Kidney (tissue), 14 donors: Measurements from ENCODE around the gene RGS12. TPM values are rescaled to one million over a fixed set of nuclear protein-coding genes. Genes with fewer than 3 reads are reported as not detected.

Experiments
- DNase-seq, 5 donors: peaks; one replicate each; pipeline ENCODE4 v3.0.0-alpha.2; 2013 to 2020
- FAIRE-seq: peaks from 2 replicates; lab custom pipeline; 2012; peaks lifted over from hg19 to GRCh38; lab: Jason Lieb, UNC
- H3K27ac ChIP-seq, 2 donors: one replicate each; pipeline ENCODE4 v1.7.0; 2013; ENCODE audit warnings: low read depth in 2 of 2, low read length in 2 of 2, inconsistent platforms in 1 of 2
- H3K27me3 ChIP-seq: one replicate; pipeline ENCODE4 v1.7.1; 2013; ENCODE audit warnings: low read length, inconsistent platforms; ENCODE audit not compliant: control insufficient read depth, insufficient read depth
- H3K36me3 ChIP-seq, 3 donors: one replicate each; pipeline versions ENCODE4 v1.7.0 to v1.7.1; 2013; ENCODE audit warnings: low read length in 3 of 3, control low read depth in 1 of 3, inconsistent platforms in 1 of 3; ENCODE audit not compliant: insufficient read depth in 3 of 3, control insufficient read depth in 2 of 3
- H3K4me1 ChIP-seq, 3 donors: one replicate each; pipeline versions ENCODE4 v1.7.0 to v1.7.1; 2013; ENCODE audit warnings: low read length in 3 of 3, inconsistent platforms in 1 of 3, low read depth in 1 of 3; ENCODE audit not compliant: control insufficient read depth in 2 of 3, insufficient read depth in 2 of 3
- H3K4me3 ChIP-seq, 3 donors: one replicate each; pipeline versions ENCODE4 v1.7.0 to v1.8.1; 2013; ENCODE audit warnings: low read length in 3 of 3, control low read depth in 1 of 3, inconsistent platforms in 1 of 3
- H3K9ac ChIP-seq, 3 donors: one replicate each; pipeline versions ENCODE4 v1.7.0 to v1.7.1; 2013; ENCODE audit warnings: low read length in 3 of 3, control low read depth in 1 of 3, inconsistent platforms in 1 of 3
- H3K9me3 ChIP-seq, 3 donors: one replicate each; pipeline versions ENCODE4 v1.7.0 to v1.7.1; 2013; ENCODE audit warnings: low read length in 3 of 3, control low read depth in 1 of 3, inconsistent platforms in 1 of 3; ENCODE audit not compliant: control insufficient read depth in 2 of 3, insufficient read depth in 1 of 3
- intact Hi-C: fragments of 100-400 bp; cut with DNase I; formaldehyde crosslinking; loops from one replicate; pipeline ENCODE4 v1.11.1; 2022
- polyA plus RNA-seq: library from polyadenylated mRNA; stranded (reverse); fragments of 350-450 nt; fragmentation: Illumina TruSeq; extraction: RNeasy Lipid Tissue Mini Kit (QIAGEN cat#74804); gene quantifications from one replicate; pipeline ENCODE4 v1.2.3, GENCODE V29; 2014; ENCODE audit warnings: low read depth, low replicate concordance; ENCODE audit not compliant: insufficient read depth
- total RNA-seq: library from RNA; stranded (reverse); fragmentation: NEBNext Ultra II Directional; extraction: Animal tissue kit (Norgen Biotek cat#: 25700); gene quantifications from one replicate; pipeline ENCODE4 v1.2.1, GENCODE V29; 2021
- TF ChIP-seq, protein P1 (sequence below): IDR thresholded peaks from 3 replicates; pipeline ENCODE4 v1.5.1; 2012; ENCODE audit warnings: mild to moderate bottlenecking, moderate library complexity, borderline replicate concordance; ENCODE audit not compliant: insufficient read depth; ENCODE audit errors: extremely low read depth
- donor health status: control.
- donor health status: control.
- donor health status: control.
- donor health status: control.
- donor health status: control.
- donor health status: DM: yes; HTN: yes; CAD: no.
- donor health status: Normal renal cell carcinoma (clear cell type).

Gene RGS12
- total and polyA plus RNA-seq, 2 donors from 2014 or later: 18.0 to 35.5 TPM

- Histone ChIP-seq H3K9me3 (no peaks in the 10 kb centered on the region), H3K36me3 (peaks cover 0 to 5% (median 3%) of the 10 kb centered on the region in 3 donors), H3K9ac (no peak overlapping the region), H3K4me3 (no peak overlapping the region), H3K27ac (no peak overlapping the region), H3K27me3 (no peaks in the 10 kb centered on the region), H3K4me1 (no peaks in the 10 kb centered on the region)
- DNase-seq (no peak), FAIRE-seq (no peak)
- TF ChIP-seq, protein P1, sequence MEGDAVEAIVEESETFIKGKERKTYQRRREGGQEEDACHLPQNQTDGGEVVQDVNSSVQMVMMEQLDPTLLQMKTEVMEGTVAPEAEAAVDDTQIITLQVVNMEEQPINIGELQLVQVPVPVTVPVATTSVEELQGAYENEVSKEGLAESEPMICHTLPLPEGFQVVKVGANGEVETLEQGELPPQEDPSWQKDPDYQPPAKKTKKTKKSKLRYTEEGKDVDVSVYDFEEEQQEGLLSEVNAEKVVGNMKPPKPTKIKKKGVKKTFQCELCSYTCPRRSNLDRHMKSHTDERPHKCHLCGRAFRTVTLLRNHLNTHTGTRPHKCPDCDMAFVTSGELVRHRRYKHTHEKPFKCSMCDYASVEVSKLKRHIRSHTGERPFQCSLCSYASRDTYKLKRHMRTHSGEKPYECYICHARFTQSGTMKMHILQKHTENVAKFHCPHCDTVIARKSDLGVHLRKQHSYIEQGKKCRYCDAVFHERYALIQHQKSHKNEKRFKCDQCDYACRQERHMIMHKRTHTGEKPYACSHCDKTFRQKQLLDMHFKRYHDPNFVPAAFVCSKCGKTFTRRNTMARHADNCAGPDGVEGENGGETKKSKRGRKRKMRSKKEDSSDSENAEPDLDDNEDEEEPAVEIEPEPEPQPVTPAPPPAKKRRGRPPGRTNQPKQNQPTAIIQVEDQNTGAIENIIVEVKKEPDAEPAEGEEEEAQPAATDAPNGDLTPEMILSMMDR: no peak
- intact Hi-C loops: no loop called here
These were observed 48.8 kb upstream of the RGS12 start for GRCh38 chr4:3244002-3244401.

DNA sequence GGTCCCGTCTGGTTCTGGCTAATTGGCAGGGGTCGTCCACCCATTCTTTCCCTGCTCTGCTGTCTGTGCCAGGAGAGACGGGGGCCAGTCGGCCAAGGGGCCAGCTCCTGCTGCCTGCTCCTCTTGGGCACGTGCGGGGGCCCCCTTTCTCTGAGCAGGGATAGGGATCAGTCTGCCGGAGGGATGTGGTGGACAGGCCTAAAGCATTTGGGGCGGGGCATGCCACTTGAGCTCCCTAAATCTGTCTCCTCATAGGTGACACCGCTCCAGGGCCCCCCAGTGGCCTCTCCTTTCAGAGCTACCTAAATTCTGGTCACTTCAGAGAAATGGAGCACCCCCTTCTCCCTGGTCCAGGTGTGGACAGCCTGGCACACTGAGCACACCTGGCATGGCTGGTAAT, 48.1 kb upstream of the RGS12 start:
- no peaks in the 10 kb centered on the region for H3K27me3 ChIP-seq
- peaks cover 0 to 3% (median 2%) of the 10 kb centered on the region in 3 donors for H3K36me3 ChIP-seq
- FAIRE-seq (no peak), DNase-seq (no peak)
- no peak overlapping the region for H3K9ac ChIP-seq
- H3K27ac ChIP-seq: no peak overlapping the region
- H3K9me3 ChIP-seq: no peaks in the 10 kb centered on the region
- intact Hi-C loops: no loop called here
- TF ChIP-seq, protein P1: no peak
- no peak overlapping the region for H3K4me3 ChIP-seq
- no peaks in the 10 kb centered on the region for H3K4me1 ChIP-seq

DNA sequence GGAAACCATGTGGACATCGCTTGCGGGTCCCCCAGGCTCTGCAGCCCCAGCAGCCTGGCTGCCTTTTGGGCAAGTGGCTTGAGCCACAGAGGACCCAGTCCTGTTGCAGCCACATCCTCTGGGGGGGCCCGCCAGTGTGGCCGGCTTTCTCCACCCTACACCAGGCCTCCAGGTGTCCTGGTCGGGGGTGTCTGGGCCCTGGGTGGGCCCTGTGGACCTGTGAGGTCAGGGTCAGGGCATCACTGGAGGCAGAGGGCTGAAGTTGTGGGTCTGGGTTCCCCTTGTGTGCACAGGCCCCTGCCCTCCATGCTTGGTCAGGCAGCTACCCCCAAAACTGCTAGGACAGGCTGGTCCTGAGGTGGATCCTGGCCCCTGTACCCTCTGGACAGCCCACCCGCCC, 47.1 kb upstream of the RGS12 start:
- no peaks in the 10 kb centered on the region for H3K9me3 ChIP-seq
- H3K36me3 ChIP-seq: peaks cover 0 to 3% (median 0%) of the 10 kb centered on the region in 3 donors
- no peak overlapping the region for H3K9ac ChIP-seq
- no peak for DNase-seq
- TF ChIP-seq, protein P1: no peak
- H3K4me1 ChIP-seq: peaks cover 0 to 2% (median 0%) of the 10 kb centered on the region in 3 donors
- H3K4me3 ChIP-seq: no peak overlapping the region
- H3K27me3 ChIP-seq: no peaks in the 10 kb centered on the region
- intact Hi-C loops: no loop called here
- no peak overlapping the region for H3K27ac ChIP-seq
- FAIRE-seq: no peak
